Germinal center (tissue), 1 donor: Measurements from ENCODE around the gene MB21D2.
"Not testable (repeated sequence)": the region's sequence is repeated elsewhere in the genome, so short reads cannot be mapped to it uniquely, and the experiment has no call there.

Source experiments
- DNase-seq: peaks from one replicate; pipeline ENCODE4 v3.0.0; 2012; ENCODE audit warnings: mixed read lengths, low spot score

MB21D2 gene, protein sequence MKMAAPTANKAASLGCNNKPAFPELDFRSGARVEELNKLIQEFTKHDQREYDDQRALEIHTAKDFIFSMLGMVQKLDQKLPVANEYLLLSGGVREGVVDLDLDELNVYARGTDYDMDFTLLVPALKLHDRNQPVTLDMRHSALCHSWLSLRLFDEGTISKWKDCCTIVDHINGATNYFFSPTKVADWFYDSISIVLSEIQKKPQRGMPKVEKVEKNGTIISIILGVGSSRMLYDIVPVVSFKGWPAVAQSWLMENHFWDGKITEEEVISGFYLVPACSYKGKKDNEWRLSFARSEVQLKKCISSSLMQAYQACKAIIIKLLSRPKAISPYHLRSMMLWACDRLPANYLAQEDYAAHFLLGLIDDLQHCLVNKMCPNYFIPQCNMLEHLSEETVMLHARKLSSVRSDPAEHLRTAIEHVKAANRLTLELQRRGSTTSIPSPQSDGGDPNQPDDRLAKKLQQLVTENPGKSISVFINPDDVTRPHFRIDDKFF

DNA sequence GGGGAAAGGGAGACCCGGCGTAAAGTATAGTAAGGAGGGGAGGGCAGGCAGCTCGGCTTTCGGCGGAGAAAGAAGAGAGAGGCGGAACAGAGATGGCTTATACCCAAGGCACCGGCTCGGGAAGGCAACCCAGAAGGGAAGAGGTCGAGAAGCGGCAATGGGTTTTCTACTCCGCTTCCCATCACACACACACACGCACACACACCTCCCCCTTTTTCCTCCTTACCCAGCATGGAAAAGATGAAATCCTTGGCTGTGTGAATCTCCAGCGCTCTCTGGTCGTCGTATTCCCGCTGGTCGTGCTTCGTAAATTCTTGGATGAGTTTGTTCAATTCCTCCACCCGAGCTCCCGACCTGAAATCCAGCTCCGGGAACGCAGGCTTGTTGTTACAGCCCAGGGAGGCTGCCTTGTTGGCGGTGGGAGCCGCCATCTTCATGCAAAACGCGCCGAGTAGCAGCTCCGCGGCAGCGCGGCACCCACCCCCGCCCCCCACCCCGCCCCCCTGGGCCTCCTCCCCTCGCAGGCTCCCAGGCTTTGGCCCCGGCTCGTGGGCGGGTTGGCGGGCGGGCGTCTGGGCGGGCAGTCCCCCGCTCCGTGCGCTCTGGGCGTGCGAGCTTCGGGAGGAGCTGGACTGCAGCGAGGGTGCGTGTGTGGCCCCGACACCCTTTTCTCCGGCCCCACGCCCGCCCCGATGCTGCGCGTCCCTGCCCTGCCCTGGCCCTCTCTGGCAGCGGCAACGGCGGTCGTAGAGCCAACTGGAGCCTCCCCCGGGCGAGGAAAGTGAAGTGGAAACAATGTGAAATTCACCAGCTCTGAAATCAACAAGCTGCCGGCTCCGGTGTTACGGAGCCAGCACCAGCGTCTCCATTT lies at the start of gene MB21D2:
Gene MB21D2, minus strand, starts transcription at position 453 of the 871 bp plus-strand sequence. Its CDS starts 16 bp downstream, at position 437.
- peak; percentile 40 for DNase-seq

DNA sequence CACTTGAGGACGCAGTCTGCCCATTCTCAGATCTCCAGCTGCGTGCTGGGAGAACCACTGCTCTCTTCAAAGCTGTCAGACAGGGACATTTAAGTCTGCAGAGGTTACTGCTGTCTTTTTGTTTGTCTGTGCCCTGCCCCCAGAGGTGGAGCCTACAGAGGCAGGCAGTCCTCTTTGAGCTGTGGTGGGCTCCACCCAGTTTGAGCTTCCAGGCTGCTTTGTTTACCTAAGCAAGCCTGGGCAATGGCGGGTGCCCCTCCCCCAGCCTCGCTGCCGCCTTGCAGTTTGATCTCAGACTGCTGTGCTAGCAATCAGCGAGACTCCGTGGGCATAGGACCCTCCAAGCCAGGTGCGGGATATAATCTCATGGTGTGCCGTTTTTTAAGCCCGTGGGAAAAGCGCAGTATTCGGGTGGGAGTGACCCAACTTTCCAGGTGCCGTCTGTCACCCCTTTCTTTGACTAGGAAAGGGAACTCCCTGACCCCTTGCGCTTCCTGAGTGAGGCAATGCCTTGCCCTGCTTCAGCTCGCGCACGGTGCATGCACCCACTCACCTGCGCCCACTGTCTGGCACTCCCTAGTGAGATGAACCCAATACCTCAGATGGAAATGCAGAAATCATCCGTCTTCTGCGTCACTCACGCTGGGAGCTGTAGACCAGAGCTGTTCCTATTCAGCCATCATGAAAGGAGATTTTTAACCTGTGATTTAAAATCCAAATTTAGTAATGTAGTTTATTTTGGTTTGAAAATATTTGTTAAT lies 47.5 kb upstream of the MB21D2 start:
- DNase-seq = not testable (repeated sequence)

DNA sequence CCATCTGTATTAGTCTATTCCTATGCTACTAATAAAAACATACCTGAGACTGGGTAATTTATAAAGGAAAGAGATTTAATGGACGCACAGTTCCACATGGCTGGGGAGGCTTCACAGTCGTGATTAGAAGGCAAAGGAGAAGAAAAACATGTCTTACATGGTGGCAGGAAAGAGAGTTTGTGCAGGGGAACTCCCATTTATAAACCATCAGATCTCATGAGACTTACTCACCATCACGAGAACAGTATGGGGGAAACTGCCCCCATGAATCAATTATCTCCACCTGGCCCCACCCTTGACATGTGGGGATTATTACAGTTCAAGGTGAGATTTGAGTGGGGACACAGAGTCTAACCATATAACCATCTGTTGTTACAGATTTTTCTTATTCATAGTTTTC lies 42.1 kb upstream of the MB21D2 start:
- DNase-seq = no peak

DNA sequence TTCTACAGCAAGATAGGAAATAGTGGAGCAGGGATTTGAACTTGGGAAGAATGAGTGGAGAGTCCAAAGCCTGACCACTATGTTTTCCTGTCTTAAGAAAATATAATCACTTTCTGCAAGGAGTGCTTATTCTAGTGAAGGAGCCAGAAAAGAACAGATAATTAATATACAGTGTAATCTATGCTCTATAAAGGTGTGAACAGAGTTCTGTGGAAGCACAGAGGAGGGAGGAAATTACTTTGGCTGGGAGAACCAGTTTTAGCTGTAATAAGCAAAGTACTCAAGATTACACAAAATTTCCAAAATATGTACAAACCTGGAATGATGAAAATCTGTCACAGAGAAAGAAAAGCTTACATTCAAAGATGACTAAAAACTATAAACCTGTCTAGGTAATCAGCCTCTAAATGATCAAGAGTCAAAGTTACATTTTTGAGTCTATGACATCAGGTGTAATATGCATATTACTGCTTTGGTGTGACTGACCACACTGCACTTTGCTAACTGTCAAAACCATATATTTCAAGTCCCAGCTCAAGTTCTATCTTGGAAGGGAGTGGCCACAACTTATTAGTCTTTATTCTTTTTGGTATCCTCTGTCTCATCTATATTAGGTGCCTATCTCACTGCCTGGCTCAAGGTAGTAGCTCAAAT lies 40.7 kb upstream of the MB21D2 start:
- no peak for DNase-seq

DNA sequence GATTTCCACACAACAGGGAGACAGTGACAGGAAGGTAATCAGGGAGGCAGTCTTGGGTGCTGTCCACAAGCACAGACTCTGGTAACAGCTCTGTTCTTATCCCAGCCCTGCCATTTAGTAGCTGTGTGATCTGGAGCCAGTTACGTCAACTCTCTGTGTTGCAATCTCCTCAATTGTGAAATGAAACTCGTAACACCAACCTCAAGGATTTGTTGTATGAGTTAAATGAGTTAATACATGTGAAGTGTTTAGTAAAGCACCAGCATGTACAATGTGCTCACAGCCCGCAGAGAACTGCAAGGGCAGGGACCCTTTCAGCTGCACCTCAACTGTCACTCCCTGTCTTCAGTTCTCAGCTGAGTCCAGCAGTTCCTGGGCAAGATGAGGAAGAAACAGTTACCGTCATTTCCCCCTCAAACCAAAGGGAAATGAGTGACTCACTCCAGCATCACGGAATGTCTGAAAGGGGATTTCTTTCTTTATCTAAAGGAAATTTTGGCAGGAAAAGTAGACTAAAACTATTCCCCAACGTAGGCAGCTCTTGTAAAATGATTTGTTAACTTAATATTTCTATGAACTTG lies 39.9 kb upstream of the MB21D2 start:
- no peak for DNase-seq

DNA sequence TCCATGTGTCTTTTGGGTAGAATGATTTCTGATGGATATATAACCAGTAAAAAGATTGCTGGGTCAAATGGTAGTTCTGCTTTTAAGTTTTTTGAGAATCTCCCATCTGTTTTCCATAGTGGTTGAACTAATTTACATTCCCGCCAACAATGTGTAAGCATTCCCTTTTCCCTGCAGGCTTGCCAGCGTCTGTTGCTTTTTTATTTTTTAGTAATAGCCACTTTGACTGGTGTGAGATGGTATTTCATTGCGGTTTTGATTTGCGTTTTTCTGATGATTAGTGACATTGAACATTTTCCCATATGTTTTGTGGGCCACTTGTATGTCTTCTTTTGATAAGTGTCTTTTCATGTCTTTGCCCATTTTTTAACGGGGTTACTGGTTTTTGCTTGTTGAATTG lies 36.3 kb upstream of the MB21D2 start:
- no peak for DNase-seq

DNA sequence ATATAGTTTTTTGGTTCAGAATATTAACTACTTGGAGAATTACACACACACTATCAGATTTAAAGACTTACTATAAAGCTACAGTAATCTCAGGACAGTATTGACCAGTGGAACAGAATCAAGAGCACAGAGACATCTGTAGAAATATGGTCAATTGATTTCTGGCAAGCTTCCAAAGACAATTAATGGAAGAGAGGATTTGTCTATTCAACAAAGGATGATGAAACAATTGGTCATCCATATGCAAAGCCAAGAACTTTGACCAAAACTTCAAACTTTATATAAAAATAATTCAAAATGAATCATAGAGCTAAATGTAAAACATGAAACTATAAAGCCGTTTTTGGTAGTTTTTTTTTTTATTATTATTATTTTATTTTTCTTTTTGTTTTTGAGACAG lies 29.8 kb upstream of the MB21D2 start:
- no peak for DNase-seq

DNA sequence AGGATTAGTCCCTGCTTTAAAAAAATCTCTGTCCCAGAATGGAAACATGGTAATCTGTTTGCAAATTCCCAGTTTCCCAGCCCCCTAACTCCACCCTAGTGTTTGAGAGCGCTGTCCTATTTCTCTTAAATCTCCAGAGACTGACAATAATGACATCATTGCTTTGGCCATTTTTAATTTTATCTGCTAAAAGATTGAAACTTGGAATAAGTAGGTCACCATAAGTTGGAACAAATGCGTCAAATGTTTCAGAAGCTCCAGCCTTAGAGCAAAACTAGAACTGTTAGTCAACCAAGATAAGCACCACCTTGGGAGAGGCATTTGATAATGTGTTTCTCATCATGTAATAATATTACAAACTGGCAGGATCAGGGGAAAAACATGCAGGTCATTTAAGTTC lies 25.7 kb upstream of the MB21D2 start:
- DNase-seq = no peak

DNA sequence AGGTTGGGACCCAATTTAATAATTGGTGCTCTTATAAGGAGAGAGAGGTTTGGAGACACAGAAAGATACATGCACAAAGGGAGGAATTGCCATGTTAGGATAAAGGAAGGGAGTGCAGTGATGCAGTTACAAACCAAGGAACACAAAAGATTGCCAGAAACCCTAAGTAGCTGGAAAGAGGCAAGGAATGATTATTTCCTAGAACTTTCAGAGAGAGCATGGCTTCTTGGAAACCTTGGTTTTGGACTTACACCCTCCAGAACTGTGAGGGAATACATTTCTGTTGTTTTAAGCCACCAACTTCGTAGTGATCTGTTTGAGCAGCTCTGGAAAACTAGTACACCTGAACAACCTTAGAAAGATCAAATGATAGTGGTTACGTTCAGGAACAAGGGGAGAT lies 25.0 kb upstream of the MB21D2 start:
- no peak for DNase-seq

DNA sequence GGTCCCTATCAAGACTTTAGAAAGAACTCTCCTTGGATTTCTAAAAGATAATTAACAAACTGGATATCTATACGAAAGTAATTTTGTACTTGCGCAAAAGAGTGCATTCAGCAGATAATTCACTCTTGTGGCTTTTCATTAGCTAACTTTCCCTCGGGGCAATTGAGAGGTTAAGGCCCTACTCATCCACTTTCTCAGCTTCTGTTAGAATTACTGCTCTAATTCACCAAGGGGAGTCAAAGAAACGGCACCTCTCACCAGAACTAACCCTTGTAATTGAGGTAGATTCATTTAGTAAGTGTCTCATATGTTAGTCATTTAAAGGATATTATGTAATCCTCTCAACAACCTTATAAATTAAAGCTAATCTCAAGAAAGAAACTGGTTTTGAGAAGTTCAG lies 22.5 kb upstream of the MB21D2 start:
- no peak for DNase-seq

DNA sequence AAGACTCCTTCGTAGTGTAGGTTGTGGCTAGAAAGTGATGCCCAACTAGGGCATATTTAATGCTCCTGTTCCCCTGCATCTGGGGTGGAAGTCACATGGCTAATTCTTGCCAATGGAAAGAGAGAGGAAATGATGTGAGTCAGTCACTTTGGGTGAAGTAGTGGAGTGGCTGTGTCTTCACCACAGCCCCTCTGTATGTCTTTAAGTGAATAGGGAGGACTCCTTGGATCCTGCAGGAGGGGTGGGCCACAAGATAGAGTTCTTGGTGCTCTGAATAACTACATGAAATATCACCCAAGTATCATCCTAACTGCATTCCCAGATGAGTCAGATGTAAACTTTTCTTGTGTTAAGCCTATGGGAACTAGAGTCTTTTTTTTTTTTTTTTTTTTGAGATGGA lies 17.8 kb upstream of the MB21D2 start:
- no peak for DNase-seq

DNA sequence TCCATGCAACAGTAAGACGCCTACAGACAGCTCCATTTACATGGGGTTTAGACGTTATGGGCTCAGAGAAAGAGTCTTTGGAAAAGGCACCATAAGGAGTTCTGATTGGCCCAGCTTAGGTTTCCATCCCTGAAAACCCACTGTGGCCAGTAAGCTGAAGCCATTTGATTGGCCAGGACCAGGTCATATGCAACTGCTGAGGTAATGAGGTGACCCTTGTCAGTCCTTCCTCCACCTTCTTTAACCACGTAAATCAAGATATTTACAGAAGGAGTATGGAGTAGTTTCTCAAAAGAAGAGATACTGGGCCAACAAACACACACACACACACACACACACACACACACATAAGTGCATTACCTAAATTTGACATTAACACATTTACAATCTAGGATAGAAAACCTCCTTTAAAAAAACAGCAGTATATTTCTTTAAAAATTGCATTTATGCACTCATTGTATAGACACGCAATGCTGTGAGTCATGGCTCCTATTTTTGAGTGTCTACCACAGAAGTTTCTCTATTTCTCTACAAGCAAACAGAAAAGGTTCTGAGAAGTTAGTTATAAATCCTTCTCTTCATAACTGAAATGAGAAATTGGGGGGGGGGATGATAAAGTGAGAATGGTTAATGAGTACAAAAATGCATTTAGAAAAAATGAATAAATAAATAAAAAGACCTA lies 16.3 kb upstream of the MB21D2 start:
- no peak for DNase-seq

DNA sequence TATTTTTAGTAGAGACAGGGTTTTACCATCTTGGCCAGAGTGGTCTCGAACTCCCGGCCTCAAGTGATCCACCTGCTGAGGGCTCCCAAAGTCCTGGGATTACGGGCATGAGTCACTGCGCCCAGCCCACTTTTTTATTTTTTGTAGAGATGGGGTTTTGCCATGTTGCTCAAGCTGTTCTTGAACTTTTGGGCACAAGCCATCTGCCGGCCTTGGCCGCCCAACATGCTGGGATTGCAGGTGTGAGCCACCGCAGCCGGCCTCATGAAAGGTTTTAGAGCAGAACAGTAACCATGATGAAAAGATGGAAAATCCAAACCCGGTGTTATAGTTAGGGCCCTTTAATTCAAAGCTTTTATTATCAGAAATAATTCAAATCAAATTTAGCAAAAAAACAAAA lies 15.6 kb upstream of the MB21D2 start:
- no peak for DNase-seq

DNA sequence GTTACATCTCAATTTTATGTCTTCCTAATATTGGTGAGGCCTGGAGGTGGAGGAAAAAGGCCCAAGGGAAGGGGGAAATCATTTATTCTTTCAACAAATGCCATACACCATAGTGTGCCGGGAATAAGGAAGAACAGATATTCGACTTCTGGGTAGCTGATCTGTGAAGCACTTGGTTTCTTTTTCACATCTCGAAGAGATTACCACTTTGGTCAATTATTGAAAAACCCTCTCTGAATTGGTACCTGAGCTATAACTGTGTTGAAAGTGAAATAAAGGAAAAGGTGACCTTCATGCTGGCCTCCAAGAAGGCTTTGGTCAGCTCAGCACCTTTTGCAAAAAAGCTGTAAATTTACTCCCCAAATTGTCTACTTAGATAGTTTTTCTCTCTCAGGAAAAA lies 14.2 kb upstream of the MB21D2 start:
- DNase-seq = no peak

DNA sequence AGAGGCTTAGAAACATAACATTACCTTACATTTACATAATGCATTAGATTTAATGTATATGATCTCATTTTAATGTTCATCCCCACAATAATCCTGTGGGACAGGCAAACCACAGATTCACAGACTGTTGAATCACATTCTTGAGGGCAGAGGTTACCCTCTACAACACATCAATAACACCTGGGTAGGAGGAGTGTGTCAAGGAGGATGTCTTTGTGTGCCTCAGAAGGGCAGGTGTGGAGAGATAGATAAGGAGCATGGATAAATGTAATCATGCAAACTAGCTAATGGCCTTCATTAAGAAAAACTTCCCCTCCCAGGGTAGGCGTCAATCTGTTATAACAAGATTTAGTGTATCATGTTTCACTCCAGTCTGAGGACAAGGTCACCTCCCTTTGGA lies 12.9 kb upstream of the MB21D2 start:
- DNase-seq = no peak

DNA sequence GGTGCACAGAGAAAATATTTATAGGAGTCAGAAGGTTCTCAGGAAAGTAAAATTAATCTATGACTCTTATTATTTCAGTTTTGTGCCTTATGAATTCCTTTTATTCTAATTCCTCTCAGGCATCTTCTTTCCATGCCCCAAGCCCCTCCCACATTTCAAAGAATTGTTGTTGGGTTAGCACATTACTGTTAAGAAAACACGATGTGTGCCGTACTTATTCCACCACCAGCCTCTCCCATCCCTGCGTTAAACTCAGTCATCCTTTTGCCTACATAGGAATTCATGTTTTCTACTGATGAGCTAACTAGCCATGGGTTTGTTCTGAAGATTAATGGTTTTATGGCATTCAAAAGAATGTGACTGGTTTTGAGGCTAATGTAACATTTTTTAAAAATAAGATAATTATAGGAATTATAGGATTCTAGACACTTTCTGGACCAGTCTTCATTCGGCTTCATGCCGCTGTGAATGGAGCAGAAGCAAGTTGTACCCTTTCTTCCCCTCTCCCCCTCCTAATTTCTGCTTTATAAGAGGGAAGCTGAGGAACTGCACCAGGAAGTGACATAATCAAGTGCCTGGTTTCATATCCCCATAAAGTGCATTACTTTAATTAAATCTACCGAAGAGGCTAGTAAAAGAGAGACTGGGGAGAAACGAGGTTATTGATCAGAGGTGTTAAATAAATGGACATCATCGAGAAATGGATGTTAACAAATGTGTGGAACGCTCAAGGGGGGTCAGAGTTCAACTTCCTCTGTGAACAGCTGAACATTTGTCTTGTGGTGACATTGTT lies 12.3 kb upstream of the MB21D2 start:
- no peak for DNase-seq

DNA sequence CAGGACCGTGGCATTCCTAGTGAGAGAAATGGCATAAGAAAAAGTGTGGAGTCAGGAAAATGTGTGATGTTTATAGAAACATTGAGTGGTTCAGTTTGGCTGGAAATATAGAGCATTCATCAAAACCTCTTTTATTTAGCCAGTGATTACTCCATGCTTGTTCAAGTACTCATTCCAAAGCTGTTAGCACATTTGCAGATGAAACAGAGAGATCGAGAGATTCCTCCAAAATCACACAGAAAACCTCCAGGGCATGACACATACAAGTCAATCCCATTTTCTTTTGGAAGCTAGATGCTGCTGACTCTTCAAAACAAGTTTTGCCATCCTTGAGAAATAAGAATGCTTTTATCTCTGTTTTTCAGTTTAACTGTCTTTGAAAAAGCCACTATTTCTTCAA lies 11.5 kb upstream of the MB21D2 start:
- DNase-seq = no peak

DNA sequence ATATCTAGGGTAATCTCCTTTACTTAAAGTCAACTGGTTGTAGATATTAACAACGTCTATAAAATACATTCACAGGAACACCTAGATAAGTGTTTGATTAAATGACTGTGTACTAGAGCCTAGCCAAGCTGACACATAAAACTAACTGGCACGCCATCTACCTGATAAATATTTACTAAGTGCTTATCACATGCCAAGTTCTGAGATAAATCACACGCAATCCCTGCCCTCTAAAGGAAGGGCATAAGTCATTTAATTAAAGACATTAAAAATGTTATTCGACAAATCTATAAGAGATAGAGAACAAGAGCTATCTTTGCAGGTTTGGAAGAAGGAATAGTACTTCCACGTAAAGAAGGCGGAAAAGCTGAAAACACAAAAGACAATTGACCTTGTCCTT lies 11.1 kb upstream of the MB21D2 start:
- no peak for DNase-seq

DNA sequence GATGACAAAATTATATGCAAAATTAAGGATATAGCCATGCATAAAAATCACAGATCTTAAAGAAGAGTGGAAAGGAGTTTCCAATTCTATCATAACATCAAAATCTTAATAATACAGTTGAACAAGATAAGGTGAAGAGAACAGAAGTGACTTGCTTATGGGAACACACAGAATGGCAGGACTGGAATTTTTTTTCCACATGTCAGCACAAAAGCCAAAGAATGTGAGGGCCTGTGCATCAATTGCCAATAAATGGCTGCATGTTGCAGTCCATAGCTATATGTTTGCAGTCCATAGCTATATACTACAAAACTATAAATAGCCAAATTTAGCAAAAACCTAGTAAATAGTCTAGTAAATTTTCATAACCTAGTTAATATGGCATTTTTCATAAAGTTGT lies 10.4 kb upstream of the MB21D2 start:
- DNase-seq = no peak

DNA sequence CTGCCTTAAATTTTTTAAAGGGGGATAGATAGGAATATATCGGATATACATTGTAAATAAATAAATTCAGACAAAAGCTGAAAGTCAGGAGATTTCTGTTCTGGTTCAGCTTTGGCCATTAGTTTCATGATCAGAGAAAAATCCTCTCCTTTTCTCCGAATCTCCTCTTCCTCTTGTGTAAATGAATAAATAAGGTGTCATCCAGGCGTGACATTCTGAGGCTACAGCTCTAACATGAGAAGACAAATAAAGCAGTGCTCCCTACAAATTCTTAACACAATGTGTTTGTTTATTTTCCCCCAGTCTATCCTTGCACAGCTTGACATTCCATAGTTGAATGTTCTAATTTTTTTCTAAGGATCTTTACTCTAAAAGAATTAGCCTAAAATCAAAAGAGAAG lies 9.4 kb upstream of the MB21D2 start:
- DNase-seq = no peak
